ENCODE results near the gene NFIX. TPM values are rescaled to one million over a fixed set of nuclear protein-coding genes. Genes with fewer than 3 reads are reported as not detected.

The NFIX gene
- total and polyA plus RNA-seq, 2 donors (not counting 1 experiment from before 2014, with no cell fraction given), result 0.69 to 5.6 TPM

DNA sequence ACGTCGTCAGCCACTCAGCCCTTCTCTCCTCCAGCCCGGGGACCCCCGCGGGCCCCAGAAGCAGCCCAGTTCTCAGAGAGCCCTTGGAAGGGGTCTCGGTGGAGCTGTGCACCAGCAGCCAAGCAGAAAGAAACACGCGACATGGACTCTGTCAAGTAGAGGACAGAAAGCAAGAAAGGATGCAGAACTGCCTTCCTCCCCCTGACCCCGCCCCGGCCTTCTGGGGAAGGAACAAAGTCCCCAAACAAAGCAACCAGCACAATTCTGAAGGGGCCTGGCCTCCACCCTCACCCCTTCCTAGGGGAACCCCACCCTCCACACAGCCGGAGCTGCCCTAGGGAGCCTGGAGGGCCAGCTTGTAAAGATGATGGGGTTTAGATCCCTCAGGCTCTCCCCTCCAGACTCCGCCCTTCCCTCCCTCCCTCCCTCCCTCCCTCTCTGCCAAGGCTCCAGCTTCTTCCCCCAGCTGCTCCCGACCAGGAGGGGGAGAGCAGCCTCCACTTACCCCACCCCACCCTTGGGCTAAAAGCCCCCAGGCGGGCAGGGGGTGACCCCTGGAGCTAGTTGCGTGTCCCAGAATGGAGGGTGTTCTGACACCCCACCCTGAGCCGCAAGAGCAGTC is 99.6 kb downstream of the NFIX start:
- peak overlapping the region; percentile 93 for H3K27ac Mint-ChIP-seq
- Histone ChIP-seq H3K27ac (ENCODE audit: low read length in 2 of 2) (peak overlapping the region; percentile 43 to 87), H3K4me2 (replicated peaks; ENCODE audit: low read depth, low read length, poor library complexity, severe bottlenecking) (peak overlapping the region; percentile 99), H3K4me3 (ENCODE audit: control extremely low read depth in 1 of 5, extremely low read depth in 1 of 5, insufficient read depth in 1 of 5, low read depth in 2 of 5, low read length in 4 of 5) (peak overlapping the region; percentile 34 to 96 (median 92)), H3K36me3 (replicated peaks in 1 of 2; ENCODE audit: control extremely low read depth in 1 of 2, control insufficient read depth in 1 of 2, extremely low read depth in 1 of 2, insufficient read depth in 2 of 2, low read length in 1 of 2) (peaks cover under 1 to 10% of the 10 kb centered on the region in 2 experiments), H4K20me1 (ENCODE audit: control insufficient read depth, insufficient read depth, low read length, poor library complexity, severe bottlenecking) (peaks cover 11% of the 10 kb centered on the region), H3K4me1 (ENCODE audit: control insufficient read depth in 2 of 2, insufficient read depth in 2 of 2, low read length in 2 of 2) (peaks cover 21 to 45% of the 10 kb centered on the region in 2 donors), H3K9me3 (ENCODE audit: control extremely low read depth in 1 of 3, control insufficient read depth in 2 of 3, insufficient read depth in 1 of 3, low read length in 2 of 3) (no peaks in the 10 kb centered on the region), H3K79me2 (ENCODE audit: control insufficient read depth, insufficient read depth, low read length) (peaks cover 22% of the 10 kb centered on the region), H3K27me3 (replicated peaks in 1 of 4; ENCODE audit: control extremely low read depth in 1 of 4, control insufficient read depth in 3 of 4, insufficient read depth in 4 of 4, low read length in 3 of 4) (no peaks in the 10 kb centered on the region), H2AFZ (ENCODE audit: insufficient read depth, low read depth, low read length, poor library complexity, severe bottlenecking) (peak overlapping the region; percentile 60), H3K9ac (ENCODE audit: low read length) (peak overlapping the region; percentile 78)
- CTCF ChIA-PET, result interaction anchor here (0.7 to 8.2 kb wide), 32 partner anchors 8 to 494 kb away, joined by 3 to 285 read pairs (median 6); partner anchors contain the start of genes DAND5, GCDH, IER2 and NACC1
- ATAC-seq (ENCODE audit: low read depth), result peak; percentile 10
- H3K4me1 Mint-ChIP-seq, result peaks cover 38% of the 10 kb centered on the region
- TF ChIP-seq, protein P1, sequence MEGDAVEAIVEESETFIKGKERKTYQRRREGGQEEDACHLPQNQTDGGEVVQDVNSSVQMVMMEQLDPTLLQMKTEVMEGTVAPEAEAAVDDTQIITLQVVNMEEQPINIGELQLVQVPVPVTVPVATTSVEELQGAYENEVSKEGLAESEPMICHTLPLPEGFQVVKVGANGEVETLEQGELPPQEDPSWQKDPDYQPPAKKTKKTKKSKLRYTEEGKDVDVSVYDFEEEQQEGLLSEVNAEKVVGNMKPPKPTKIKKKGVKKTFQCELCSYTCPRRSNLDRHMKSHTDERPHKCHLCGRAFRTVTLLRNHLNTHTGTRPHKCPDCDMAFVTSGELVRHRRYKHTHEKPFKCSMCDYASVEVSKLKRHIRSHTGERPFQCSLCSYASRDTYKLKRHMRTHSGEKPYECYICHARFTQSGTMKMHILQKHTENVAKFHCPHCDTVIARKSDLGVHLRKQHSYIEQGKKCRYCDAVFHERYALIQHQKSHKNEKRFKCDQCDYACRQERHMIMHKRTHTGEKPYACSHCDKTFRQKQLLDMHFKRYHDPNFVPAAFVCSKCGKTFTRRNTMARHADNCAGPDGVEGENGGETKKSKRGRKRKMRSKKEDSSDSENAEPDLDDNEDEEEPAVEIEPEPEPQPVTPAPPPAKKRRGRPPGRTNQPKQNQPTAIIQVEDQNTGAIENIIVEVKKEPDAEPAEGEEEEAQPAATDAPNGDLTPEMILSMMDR (IDR thresholded peaks at IDR 0.05), result no peak
- TF ChIP-seq EZH2 (IDR thresholded peaks at IDR 0.05; ENCODE audit: borderline replicate concordance, insufficient read depth, low read depth, low read length, poor library complexity, severe bottlenecking), result no peak
- 1% methylated on average over 8 of the region's 16 CpGs for WGBS (ENCODE audit: insufficient coverage)
- peak; percentile 77 for DNase-seq
- intact Hi-C loops (cut with micrococcal nuclease), result loop anchor here (1.0 to 5.0 kb wide), 2 partner anchors 9 to 63 kb away; no protein-coding TSS in a partner anchor
- peak overlapping the region; percentile 93 for H3K4me3 Mint-ChIP-seq
- POLR2A ChIA-PET, result interaction anchor here (0.6 to 4.2 kb wide), 18 partner anchors 9 to 709 kb away, joined by 3 to 107 read pairs (median 6); partner anchors contain the start of genes FBXW9, IER2, LYL1 and NACC1
- H3K9me3 Mint-ChIP-seq (ENCODE audit: insufficient read depth), result no peaks in the 10 kb centered on the region
- no peaks in the 10 kb centered on the region for H3K27me3 Mint-ChIP-seq

DNA sequence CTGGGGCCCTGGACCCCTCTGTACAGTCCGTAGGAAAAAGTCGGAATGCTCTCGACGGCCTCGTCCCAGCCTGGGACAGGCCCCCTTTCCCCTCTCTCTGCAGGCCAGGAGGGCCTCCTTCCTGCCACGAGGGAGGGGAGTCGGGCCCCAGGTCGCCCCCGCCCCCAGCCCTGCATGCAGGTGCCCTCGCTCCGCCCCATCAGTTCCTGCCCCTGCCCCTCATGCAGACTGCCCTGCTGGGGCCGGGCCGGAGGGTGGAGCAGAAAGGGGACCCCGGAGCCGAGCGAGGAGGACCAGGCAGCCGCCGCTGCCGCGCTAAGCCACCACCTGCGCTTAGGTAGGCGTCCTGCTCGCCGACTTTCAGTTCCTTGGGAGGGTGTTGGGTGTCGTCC is 100.1 kb downstream of the NFIX start:
- ATAC-seq (ENCODE audit: low read depth) (peak; percentile 23), DNase-seq (peak; percentile 80)
- peaks cover 27% of the 10 kb centered on the region for H3K79me2 ChIP-seq (ENCODE audit: control insufficient read depth, insufficient read depth, low read length)
- intact Hi-C loops (cut with micrococcal nuclease), result loop anchor here (1.0 kb wide), 1 partner anchor 9 kb away; no protein-coding TSS in a partner anchor
- POLR2A ChIA-PET, result interaction anchor here (0.5 to 4.2 kb wide), 17 partner anchors 9 to 709 kb away, joined by 3 to 107 read pairs (median 8); partner anchors contain the start of genes FBXW9, IER2, JUNB and LYL1
- H3K27ac ChIP-seq (ENCODE audit: low read length in 2 of 2), result peak overlapping the region; percentile 43 to 87
- Mint-ChIP-seq H3K27me3 (no peaks in the 10 kb centered on the region), H3K4me1 (peaks cover 43% of the 10 kb centered on the region), H3K4me3 (peak overlapping the region; percentile 93), H3K27ac (peak overlapping the region; percentile 93), H3K9me3 (ENCODE audit: insufficient read depth) (no peaks in the 10 kb centered on the region)
- H3K9ac ChIP-seq (ENCODE audit: low read length), result peak overlapping the region; percentile 78
- H3K4me1 ChIP-seq (ENCODE audit: control insufficient read depth in 2 of 2, insufficient read depth in 2 of 2, low read length in 2 of 2), result peaks cover 26 to 50% of the 10 kb centered on the region in 2 donors
- H3K4me3 ChIP-seq (ENCODE audit: control extremely low read depth in 1 of 5, extremely low read depth in 1 of 5, insufficient read depth in 1 of 5, low read depth in 2 of 5, low read length in 4 of 5), result peak overlapping the region; percentile 34 to 96 (median 92)
- peak overlapping the region; percentile 99 for H3K4me2 ChIP-seq (replicated peaks; ENCODE audit: low read depth, low read length, poor library complexity, severe bottlenecking)
- CTCF ChIA-PET, result interaction anchor here (0.5 to 8.2 kb wide), 22 partner anchors 9 to 299 kb away, joined by 3 to 285 read pairs (median 8); partner anchors contain the start of genes GCDH, IER2, NACC1 and RAD23A
- TF ChIP-seq EZH2 (IDR thresholded peaks at IDR 0.05; ENCODE audit: borderline replicate concordance, insufficient read depth, low read depth, low read length, poor library complexity, severe bottlenecking), result no peak
- TF ChIP-seq, protein P1 (IDR thresholded peaks at IDR 0.05), result no peak
- H3K36me3 ChIP-seq (replicated peaks in 1 of 2; ENCODE audit: control extremely low read depth in 1 of 2, control insufficient read depth in 1 of 2, extremely low read depth in 1 of 2, insufficient read depth in 2 of 2, low read length in 1 of 2), result peaks cover 3 to 15% of the 10 kb centered on the region in 2 experiments
- peaks cover 16% of the 10 kb centered on the region for H4K20me1 ChIP-seq (ENCODE audit: control insufficient read depth, insufficient read depth, low read length, poor library complexity, severe bottlenecking)
- H3K27me3 ChIP-seq (replicated peaks in 1 of 4; ENCODE audit: control extremely low read depth in 1 of 4, control insufficient read depth in 3 of 4, insufficient read depth in 4 of 4, low read length in 3 of 4), result no peaks in the 10 kb centered on the region
- 0% methylated on average over 22 of the region's 25 CpGs for WGBS (ENCODE audit: insufficient coverage)
- H3K9me3 ChIP-seq (ENCODE audit: control extremely low read depth in 1 of 3, control insufficient read depth in 2 of 3, insufficient read depth in 1 of 3, low read length in 2 of 3), result peaks cover 0 to 4% (median 0%) of the 10 kb centered on the region in 3 donors
- peak overlapping the region; percentile 60 for H2AFZ ChIP-seq (ENCODE audit: insufficient read depth, low read depth, low read length, poor library complexity, severe bottlenecking)
